GM21723 (cell line): Measurements from ENCODE around the gene SCAMP3.

Source experiments
- ATAC-seq: cut with Tn5 transposase; IDR thresholded peaks from one replicate; pipeline ENCODE4 v1.9.1; 2021; ENCODE audit warnings: mild to moderate bottlenecking, moderate library complexity; ENCODE audit not compliant: unreplicated experiment

SCAMP3 gene

GRCh38 chr1:155207806-155208540, 54.2 kb downstream of the SCAMP3 start, which contains the start of gene THBS3:
Gene THBS3 (minus strand): TSS chr1:155207897. CDS start chr1:155207876, 21 bp downstream.
- ATAC-seq = no peak

- no peak for ATAC-seq
Measured at GRCh38 chr1:155206891-155207805, 55.0 kb downstream of the SCAMP3 start.
